Activated T-cell treated with anti-CD3 and anti-CD28 coated beads for 48 hours (primary cell): ENCODE results near the gene NFYB.
A peak's percentile ranks its signal among the peaks of the same experiment; 100 is the strongest.

ENCODE experiments used
- DNase-seq: peaks from one replicate; pipeline ENCODE4 v3.0.0-alpha.2; 2020; ENCODE audit warnings: low read depth

NFYB gene

DNA sequence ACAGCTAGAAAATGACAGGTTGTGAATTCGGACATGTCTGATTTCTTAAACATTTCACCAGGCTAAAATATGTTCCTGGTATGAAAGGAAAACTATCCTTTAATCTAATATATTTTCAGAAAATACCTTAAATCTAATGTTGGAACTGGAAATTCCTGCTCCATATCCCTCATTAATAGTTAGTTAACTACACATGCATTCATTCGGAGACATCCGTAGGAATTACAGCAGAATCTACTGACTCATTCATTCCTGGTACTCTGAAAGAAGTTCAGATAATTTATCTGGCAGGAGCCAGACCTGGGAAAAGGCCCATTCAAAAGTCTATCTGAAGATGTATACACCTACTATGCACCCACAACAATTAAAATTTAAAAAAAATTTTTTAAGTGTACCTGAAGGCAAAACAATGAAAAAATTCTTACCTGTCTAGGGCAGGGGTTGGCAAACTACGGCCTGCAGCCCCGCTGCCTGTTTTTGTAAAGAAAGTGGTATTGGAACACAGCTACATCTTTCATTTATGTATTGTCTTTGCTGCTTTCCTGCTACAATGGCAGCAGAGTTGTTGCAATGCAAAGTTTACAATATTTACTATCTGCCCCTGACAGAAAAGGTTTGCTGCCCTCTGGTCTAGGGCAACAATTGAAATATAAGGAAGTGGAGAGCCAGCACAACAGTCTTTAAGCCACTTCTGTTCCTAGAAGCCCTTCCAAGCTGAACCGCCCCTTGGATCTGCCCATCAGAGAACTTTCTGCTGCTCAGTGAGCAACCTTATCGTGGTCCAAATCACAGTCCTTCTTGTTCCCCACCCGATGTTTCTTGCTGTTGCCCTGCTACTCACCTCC lies 17.9 kb upstream of the NFYB start:
- no peak for DNase-seq

DNA sequence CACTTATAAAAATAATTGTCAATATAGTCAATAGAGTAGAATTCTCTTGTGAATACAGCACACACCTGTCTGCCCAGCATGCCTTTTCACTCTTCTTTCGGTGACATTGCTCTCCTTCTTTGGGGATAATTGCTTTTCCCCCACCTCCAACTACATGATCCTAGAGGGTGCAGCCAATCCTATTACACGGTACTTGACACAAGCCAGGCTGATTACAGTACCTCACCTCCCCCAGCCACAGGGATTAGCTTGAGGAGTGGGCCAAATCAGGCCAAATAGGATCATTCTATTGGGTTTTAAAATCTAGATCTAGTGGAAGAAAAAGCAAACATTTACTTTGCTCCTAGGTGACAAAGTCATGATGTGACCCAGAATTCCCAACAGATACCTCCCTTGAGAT lies 16.8 kb upstream of the NFYB start:
- DNase-seq: no peak

DNA sequence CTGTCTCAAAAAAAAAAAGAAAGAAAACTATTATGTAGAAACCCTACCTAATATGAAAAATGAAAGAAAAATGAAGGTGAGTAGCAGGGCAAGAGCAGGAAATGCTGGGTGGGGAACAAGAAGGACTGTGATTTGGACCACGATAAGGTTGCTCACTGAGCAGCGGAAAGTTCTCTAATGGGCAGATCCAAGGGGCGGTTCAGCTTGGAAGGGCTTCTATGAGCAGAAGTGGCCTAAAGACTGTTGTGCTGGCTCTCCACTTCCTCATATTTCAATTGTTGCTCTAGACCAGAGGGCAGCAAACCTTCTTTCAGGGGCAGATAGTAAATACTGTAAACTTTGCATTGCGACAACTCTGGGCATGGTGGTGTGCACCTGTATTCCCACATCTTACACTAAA lies 16.3 kb upstream of the NFYB start:
- no peak for DNase-seq

DNA sequence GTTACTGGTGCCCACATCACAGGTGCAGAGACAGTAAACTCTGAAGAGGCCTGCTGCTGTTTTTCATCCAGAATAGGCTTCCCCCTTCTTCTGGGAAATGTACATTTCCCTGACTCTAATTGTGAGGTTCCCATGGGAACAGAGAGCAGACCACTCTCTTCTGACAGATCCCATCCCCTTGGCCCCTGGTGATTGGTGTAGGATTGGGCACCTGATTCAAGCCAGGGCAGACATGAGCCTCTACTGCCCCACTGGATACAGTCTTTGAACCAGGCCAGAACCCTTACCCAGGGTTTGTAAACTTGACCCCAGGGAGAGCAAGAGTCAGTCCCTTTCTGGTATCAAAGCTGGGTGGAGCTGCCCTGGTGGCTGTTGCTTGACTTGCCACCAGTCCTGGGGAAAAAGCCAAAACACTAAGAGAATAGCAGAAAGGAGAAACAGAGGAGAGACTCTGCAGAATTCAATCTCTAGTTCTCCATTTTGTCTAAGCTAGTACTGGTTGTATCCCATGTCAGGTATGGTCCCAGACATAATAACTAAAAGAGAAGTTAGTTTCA lies 14.8 kb upstream of the NFYB start:
- no peak for DNase-seq

DNA sequence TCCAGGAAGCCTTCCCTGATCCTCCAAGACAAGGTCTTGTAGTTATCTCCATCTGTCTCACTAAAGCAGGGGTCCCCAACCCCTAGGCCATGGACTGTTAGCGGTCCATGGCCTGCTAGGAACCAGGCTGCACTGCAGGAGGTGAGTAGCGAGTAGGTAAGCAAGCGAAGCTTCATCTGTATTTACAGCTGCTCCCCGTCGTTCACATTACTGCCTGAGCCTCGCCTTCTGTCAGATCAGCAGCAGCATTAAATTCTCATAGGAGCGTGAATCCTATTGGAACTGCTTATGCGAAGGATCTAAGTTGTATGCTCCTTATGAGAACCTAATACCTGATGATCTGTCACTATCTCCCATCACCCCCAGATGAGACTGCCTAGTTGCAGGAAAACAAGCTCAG lies 12.4 kb upstream of the NFYB start:
- no peak for DNase-seq

DNA sequence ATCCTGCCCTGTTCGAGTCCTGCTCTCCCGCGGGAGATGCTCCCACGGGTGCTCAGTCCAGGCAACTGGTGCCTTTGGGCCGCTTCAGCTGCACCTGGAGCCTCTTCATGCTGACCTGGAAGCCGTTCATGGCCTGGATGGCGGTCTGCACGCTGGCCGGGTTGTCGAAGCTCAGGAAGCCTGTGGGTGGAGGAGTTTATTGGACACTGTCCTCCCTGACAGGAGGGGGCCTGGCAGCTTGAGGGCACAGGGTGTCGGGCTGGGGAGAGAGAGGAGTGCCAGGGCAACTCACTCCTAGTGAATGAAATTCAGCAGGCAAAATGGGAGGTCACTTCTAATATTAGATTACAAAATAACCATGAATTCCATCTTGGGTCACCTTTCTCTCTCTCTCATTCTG lies 9.3 kb upstream of the NFYB start:
- no peak for DNase-seq

DNA sequence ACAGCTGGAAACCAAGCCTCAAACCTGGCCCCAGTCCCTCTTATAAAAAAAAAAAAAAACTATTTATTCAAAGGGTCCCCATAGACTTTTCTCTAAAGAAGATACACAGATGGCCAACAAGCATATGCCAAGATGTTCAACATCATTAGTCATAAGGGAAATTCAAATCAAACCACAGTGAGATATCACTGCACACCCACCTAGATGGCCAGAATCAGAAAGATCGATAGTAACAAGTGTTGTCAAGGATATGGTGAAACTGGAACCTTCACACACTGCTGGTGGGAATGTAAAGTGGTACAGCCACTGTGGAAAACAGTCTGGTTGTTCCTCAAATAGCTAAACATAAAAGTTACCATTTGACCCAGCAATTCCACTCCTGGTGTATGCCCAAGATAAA lies 5.9 kb upstream of the NFYB start:
- DNase-seq: no peak

DNA sequence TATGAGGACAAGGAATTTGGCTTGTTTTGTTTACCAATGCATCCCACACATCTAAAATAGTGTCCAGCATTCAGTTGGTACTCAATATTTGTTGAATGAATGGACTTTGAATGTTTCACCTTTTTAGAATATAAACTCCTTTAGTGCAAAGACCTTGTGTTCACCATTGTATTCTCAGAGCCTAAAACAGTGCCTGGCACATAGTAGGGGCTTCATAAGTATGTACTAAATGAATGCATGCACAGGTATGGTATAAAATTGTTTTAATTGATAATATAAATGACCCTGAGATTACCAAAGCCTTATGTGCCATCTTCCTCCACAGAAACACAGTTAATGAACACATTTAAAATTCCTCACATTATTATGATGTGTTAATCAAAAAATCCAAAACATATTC lies 5.0 kb upstream of the NFYB start:
- DNase-seq: no peak

DNA sequence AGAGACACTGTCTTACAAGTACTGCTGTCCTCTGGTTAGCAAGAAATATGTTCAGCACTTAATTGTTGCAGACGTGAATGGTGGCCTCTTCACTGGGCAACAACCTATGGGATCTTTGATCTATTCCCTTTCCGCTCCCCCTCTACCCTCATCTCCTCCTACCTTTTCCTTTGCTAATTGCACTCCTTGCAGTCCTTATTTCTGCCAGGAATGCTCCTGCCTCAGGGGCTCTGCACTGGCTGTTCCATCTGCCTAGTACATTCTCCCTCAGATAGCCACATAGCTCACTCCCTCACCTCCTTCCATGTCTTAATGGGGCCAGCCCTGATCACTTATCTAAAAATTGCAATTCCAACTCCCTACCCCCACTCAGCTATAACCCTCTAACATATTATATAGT lies 4.5 kb upstream of the NFYB start:
- DNase-seq: no peak

DNA sequence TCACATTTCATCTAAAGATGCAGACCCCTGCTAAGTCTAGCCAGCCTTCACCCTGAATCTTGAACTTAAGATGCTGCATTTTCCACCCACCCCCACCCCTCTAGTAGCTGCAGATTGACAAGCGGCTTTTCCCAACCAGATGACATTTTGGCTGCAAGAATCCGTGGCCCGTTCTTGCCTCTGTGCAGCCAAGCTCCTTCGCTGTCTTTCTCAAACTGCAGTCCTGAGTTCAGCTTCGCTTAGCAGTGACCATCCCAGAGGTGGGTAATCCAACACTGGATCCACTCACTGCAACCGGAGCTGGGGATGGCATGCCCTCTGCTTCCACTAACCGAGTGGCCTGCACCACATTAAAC lies 765 bp upstream of the NFYB start:
- DNase-seq: no peak

DNA sequence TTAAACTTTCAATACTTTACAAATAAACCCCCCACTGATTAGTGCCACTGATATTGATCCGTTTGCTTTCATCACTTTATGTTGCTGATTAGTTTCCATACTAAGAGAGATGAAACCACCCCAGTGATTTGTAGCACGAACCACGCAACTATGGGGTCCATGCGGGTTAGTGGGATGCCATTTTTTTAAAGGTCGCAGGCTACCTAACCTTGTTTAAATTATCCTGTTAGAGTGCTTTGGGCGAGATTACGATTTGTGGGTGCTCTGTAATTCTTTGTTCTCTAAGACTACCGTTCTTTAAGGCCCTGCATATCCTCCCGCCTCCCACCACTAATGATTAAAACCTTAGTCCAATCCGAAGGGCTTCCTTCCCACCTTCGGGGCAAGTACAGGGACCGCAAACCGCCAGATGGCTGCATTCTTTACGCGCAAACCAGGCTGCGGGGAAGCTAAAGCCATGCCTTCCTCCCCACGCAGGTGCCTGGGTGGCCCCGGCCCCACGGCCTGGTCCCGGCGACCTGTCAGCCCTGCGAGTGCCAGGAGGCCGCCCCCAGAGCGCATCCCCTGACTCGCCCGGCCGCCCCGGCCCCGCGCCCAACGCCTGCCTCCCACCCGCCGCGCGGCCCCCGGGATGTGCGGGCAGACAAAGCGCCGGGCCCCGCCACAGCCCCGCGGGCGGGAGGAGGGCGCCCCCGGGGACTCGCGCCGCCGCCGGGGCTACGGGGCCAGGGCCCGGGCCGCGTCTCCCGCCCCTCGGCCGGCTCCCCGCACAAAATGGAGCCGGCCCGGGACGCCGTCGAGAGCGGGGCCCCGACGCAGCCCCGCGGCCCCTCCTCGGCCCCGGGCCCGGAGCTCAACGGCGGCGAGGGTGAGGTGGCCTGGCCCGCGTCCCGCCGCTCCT lies 759 bp downstream of the NFYB start:
- DNase-seq: peak; percentile 37

DNA sequence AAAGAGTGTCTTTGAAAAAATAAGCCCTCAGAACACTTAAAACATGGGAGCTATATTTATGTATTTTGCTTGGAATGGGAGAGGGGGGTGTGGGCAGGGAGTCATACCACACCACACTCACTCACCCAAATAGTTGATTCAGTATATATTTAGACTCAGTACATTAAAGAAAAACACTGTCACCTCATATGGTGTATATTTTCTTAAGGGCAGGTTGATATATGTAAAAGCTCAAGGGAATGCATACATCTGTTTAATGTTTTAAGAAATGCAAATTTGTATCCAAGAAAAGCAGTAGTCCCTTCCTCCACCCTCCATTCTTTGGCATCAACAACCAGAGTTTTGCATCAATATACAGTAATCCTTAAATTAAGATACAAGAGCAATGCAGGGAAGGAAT lies 1.4 kb downstream of the NFYB start:
- DNase-seq: no peak

DNA sequence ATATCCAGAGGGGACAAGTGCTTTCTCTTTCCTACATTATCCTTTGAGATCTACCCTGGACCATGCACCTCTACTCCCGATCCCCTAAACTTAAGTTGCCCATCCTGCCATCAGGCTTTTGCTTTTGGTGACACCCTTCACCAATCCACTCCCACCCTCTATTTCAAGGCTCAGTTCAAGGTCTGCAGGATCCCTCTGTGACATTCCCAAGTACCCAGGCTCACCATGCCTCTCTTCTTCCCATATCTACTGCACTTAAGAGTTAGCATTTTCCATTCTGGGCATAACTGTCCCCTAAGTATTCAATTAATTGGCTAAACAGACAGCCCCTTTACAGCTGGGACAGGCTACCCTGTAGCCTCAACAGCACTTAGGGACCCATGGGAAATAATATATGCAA lies 3.1 kb downstream of the NFYB start:
- no peak for DNase-seq

DNA sequence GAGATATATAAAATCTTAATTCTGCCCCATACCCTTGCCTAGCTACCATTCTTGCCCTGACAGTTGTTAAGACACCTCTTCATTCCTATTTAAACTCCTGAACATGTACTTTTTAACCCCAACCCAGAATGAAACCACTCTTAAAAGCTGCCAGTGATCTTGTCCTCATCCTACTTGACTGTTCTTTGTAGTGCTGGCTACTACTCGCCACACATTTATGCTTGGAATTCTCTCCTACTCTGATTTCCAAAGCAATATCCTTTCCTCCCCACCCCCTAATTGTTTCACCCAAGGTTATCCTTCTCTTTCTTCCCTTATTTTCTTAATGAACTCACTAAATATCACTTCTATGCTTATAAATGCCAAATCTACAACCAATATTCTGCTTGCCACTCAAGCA lies 4.1 kb downstream of the NFYB start:
- DNase-seq: no peak

DNA sequence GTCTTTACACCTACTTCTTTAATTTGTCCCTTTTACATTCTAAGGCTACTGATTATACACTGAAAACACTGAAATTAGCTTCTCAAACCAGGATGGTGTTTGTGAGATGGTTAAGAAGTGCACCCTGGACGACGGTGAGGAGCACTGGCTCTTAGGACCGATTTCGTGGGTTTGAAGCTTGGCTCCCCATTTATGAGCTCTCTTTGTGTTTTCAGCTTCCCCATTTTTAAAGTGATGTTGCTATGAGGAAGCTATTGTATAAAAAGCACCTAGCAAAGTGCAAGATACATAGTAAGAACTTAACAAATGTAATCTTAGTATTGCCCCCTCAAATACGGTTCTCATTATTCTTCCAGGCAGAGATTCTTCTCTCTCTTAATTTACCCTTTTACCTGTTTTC lies 4.7 kb downstream of the NFYB start:
- no peak for DNase-seq

DNA sequence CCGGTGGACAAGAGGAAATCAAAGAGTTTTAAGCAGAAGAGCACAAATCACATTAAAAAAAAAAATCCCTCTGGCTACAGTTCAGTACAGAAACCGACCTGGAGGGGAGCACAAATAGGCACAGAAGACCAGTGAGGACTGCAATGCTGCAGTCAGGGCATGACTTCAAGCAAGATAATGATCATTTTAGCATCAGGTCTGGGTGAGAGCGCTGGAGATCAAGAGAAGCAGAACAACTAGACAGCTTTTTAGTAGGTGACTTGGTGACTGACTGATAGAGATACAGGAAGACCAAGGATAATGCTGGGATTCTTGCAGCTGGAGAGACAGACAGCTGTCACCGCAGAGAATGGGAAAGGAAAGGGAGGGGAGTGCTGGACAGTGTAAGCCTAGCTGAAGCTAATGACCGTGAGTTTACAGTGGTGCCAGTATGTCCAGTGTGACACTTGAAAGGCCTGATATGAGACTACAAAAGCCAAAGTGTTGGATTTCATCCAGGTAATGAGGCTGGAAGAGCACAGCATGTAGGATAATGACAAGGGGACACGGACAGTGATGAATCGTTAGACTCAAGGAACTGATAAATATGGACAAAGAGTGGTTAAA lies 5.6 kb downstream of the NFYB start:
- DNase-seq: no peak

DNA sequence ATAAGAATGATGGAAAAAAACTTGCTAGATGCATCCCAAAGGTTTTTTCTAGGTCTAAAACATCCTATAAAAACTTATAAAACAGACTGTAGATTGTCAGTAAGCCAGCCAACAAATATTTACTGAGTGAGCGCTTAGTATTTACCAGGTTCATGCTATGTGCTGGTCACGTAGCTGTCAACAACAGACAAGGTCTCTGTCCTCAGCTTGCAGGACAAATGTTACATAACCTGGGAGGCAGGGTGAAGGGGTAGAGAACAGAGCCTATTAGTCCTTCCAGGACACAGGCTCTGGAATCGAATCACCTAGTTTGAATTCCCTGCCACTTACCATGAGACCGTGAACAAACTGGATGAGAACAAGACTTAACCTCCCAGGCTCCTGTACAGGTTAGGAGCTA lies 6.4 kb downstream of the NFYB start:
- DNase-seq: no peak

DNA sequence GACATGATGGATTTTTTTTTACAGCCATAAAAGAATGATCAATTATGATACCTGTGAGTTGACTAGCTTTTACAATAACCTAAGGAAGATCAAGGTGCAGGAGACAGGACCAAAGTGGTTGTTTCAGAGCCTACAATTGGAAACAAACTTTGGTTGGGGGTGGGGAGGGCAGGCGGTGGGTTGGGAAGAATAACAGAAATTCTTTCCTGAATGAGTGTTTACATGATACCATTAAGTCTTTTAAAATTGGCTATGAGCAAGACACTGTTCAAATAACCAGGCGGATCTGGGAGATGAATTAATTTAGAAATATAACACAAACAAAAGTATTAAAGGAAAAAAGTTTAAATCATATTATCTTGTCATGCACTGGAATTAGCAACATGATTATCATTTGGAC lies 7.2 kb downstream of the NFYB start:
- no peak for DNase-seq

DNA sequence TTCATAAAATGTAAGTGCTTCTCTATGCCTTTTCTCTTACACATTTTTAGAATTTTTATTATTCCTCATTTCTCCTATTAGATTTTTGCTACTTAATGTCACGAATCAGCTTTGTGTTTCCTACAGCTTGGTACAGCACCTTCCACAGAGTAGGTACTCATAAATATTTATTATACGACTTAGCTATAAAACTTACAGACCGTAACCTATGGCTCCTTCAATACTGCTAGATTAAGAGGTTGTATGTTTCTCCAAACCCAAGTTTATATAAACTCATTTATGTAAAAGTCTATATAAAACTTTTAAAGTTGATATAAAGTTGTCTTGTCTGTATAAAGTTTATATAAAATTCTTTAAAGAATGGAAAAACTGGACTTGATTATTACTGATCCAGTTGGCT lies 11.5 kb downstream of the NFYB start:
- no peak for DNase-seq

DNA sequence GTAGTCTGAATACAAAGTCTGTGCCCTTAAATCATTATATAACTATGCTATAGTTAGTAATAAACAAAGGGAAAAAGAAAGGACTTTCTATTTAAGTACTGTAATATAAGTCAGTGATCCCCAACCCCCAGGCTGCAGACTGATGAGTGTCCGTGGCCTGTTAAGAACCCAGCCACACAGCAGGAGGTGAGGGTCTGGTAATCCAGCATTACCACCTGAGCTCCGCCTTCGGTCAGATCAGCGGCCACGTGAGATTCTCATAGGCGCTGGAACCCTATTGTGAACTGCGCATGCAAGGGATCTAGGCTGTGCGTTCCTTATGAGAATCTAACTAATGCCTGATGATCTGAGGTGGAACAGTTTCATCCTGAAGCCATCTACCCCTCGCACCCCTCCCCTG lies 15.7 kb downstream of the NFYB start:
- DNase-seq: no peak

DNA sequence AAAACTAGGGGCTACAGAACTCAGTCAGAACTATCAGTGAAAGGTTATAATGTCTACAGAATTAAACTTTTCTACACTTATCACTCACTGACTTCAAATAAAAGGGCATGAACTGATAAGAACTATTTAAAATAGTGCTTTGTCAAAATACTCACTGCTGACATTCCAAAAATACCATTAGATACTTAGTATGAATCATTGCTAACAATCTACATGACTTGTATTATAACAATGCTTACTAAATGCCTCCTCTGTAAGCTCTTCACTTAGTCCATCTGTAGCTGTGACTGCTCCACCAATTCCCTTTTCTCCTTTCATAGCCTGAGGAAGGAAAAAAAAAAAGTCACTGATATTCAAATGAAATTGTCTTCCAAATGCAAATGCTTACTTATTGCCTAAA lies 17.0 kb downstream of the NFYB start:
- no peak for DNase-seq

DNA sequence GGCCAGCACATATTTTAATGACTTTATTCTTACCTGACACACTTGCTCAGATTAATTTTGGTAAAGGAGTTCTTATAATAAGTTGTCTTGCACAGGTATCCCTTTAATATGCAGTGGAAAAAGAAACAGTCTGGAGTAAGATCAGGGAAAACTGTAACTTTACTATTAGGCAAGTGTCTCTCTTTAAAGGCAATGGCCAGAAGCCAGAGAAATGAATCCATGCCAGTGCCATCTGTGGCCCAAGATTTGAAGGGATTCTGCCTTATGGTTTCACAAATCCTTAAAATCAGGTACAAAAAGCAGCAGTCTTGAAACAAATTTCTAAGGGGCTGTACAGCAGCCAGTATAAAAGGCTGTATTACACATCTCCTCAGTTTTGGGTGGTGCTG lies 22.4 kb downstream of the NFYB start:
- DNase-seq: no peak
